NCI-H1105 (cell line): ENCODE results near the gene CDH11.

Experiments used
- DNase-seq: peaks from one replicate; lab custom pipeline; 2025; lab: John Stamatoyannopoulos, UW

The CDH11 gene

GRCh38 chr16:65069766-65070165, 52.1 kb downstream of the CDH11 start:
- DNase-seq: no peak

- no peak for DNase-seq
Measured at GRCh38 chr16:65069065-65069464, 52.8 kb downstream of the CDH11 start.

- no peak for DNase-seq
Measured at GRCh38 chr16:65068151-65068740, 53.6 kb downstream of the CDH11 start.

GRCh38 chr16:65066651-65067050, 55.2 kb downstream of the CDH11 start:
- no peak for DNase-seq

GRCh38 chr16:65065031-65065430, 56.8 kb downstream of the CDH11 start:
- no peak for DNase-seq

GRCh38 chr16:65064131-65064530, 57.7 kb downstream of the CDH11 start:
- DNase-seq: no peak

- no peak for DNase-seq
Measured at GRCh38 chr16:65062736-65063583, 58.9 kb downstream of the CDH11 start.

- no peak for DNase-seq
Measured at GRCh38 chr16:65061935-65062518, 59.8 kb downstream of the CDH11 start.

- DNase-seq: no peak
Measured at GRCh38 chr16:65061263-65061662, 60.6 kb downstream of the CDH11 start.

- DNase-seq: no peak
Measured at GRCh38 chr16:65059406-65059980, 62.4 kb downstream of the CDH11 start.

- no peak for DNase-seq
Measured at GRCh38 chr16:65057184-65057583, 64.7 kb downstream of the CDH11 start.

DNA sequence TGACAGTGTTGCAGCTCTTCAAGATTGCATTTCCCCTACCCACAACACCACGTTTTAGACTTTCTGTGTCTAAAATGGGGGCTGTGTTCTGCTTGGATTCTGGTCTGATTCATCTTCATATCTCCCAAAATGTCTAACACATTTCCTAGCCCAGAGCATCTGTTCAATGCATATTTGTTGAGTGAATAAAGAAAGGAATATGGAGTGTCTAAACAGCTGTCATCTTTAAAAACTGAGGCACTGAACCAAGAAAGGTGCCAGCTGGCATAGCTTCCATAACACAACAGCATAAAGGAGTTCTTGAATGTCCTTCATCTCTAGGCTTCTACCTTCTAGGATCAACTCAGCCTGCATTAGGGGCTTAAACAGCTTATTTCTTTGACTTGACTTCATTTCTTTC, 67.4 kb downstream of the CDH11 start:
- no peak for DNase-seq

- no peak for DNase-seq
Measured at GRCh38 chr16:65049679-65050078, 72.2 kb downstream of the CDH11 start.

DNA sequence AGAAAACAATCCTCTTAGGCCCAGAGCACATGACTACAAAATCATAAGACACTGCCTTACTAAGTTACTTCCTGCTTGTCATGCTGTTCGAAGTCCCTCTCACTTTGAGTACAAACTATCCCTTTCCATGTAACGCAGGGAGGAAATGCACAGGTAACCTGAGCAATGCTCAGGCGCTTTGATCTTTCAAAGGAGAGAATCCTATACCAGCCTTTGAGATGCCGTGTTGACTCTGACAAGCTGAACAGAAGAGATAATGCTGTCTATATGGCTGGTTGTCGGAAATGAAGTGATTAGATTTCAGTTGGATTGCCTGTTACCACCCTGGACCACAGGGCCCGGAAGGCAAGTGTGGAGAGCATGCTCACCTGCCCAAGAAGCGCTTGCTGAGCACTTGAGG, 75.9 kb downstream of the CDH11 start:
- DNase-seq: no peak

DNA sequence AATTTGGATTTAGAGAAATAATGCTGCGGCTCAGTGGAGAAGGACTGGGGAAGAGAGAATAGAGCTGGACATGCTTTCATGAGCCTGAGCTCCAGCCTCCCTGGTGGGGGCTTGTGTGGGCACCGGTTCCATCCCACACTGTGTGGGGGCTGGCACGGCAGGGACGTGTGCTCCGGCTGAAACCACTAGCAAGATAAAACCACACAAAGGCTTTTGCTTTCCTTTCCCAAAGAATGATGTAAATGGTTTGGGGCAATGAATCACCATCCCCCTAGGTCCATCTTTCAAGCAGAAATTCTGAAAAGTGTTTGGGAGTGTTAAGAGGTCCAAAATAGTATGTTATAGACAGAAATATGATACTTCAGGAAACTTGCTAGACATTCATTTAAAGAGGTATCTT, 77.0 kb downstream of the CDH11 start:
- DNase-seq: no peak

DNA sequence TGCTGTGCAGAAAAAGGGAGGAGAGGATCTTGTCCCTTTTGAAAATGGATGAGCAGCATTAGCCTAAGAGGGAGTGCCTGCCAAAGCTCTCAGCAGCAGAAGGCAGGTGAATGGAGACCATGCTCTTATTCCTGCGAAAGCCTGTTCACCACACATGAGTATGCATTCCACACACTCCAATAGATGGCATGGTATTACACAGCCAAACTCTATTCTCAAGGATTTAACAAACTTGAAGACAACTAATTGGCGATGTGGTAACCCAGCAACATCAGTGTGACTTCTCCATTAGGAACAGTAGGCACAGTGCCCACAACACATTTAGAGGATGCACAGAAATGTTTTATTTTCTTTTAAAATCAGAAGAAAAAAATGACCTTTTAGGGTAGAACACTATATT, 77.8 kb downstream of the CDH11 start:
- no peak for DNase-seq

GRCh38 chr16:65042438-65043365, 79.2 kb downstream of the CDH11 start:
- DNase-seq: no peak

DNA sequence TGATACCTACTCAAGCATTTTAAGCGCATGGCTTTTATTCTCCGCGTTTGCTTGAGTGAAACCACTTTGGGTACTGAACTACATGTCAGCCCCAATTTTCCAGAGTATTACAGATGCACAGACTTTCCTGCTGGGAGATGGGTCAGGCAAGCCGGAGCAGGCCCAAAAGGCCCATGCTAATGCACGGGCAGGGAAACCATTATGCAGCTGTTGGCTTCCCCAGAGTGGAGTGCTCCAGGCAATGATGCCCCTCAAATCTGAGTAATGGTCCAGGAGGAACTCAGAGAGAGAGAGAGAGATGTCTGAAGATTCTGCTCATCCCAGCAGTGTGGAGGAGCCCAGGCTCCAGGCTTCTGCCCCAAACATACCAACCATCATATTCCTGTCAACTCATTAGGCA, 80.2 kb downstream of the CDH11 start:
- no peak for DNase-seq

- DNase-seq: no peak
Measured at GRCh38 chr16:65038100-65038499, 83.8 kb downstream of the CDH11 start.

GRCh38 chr16:65037556-65037955, 84.3 kb downstream of the CDH11 start:
- no peak for DNase-seq

GRCh38 chr16:65034915-65035314, 86.9 kb downstream of the CDH11 start:
- no peak for DNase-seq

- no peak for DNase-seq
Measured at GRCh38 chr16:65032387-65032786, 89.5 kb downstream of the CDH11 start.
